Measurements from ENCODE around the gene DNPH1.

DNPH1 gene

GRCh38 chr6:43247114-43247999 lies 18.1 kb upstream of the DNPH1 start (continued):
- TF ChIP-seq, protein P1, sequence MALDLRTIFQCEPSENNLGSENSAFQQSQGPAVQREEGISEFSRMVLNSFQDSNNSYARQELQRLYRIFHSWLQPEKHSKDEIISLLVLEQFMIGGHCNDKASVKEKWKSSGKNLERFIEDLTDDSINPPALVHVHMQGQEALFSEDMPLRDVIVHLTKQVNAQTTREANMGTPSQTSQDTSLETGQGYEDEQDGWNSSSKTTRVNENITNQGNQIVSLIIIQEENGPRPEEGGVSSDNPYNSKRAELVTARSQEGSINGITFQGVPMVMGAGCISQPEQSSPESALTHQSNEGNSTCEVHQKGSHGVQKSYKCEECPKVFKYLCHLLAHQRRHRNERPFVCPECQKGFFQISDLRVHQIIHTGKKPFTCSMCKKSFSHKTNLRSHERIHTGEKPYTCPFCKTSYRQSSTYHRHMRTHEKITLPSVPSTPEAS (tag by site-specific recombination; IDR thresholded peaks at IDR 0.05): peak; percentile 96
- TF ChIP-seq ZNF501 (tag by site-specific recombination; IDR thresholded peaks at IDR 0.05): peak; percentile 53
- TF ChIP-seq BCL11B (tag by site-specific recombination; IDR thresholded peaks at IDR 0.05; ENCODE audit: low read depth): 0 out of 2 replicates have a peak, but pooled peaks have one; percentile 35
- no peak for TF ChIP-seq ZNF155 (tag by site-specific recombination; IDR thresholded peaks at IDR 0.05)
- no peak for TF ChIP-seq ZNF837 (tag by site-specific recombination; IDR thresholded peaks at IDR 0.05)
- TF ChIP-seq, protein P2, sequence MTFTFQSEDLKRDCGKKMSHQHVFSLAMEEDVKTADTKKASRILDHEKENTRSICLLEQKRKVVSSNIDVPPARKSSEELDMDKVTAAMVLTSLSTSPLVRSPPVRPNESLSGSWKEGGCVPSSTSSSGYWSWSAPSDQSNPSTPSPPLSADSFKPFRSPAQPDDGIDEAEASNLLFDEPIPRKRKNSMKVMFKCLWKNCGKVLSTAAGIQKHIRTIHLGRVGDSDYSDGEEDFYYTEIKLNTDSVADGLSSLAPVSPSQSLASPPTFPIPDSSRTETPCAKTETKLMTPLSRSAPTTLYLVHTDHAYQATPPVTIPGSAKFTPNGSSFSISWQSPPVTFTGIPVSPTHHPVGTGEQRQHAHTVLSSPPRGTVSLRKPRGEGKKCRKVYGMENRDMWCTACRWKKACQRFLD (tag by site-specific recombination; IDR thresholded peaks at IDR 0.05): no peak
- peak; percentile 91 for TF ChIP-seq ZNF600 (tag by site-specific recombination; IDR thresholded peaks at IDR 0.05)
- TF ChIP-seq ZNF416 (tag by site-specific recombination; IDR thresholded peaks at IDR 0.05): no peak
- TF ChIP-seq ZNF341 (tag by site-specific recombination; IDR thresholded peaks at IDR 0.05; ENCODE audit: low read depth): peak; percentile 87
- peak; percentile 88 for TF ChIP-seq KLF9 (tag by site-specific recombination; IDR thresholded peaks at IDR 0.05; ENCODE audit: low read depth)
- TF ChIP-seq TCF7L2 (IDR thresholded peaks at IDR 0.05; ENCODE audit: borderline replicate concordance, low read depth, low read length): no peak
- TF ChIP-seq ZNF148 (tag by site-specific recombination; IDR thresholded peaks at IDR 0.05; ENCODE audit: borderline replicate concordance): no peak
- TF ChIP-seq ZNF548 (tag by site-specific recombination; IDR thresholded peaks at IDR 0.05): no peak
- no peak for TF ChIP-seq ZNF654 (tag by site-specific recombination; IDR thresholded peaks at IDR 0.05; ENCODE audit: low read depth)
- peak; percentile 47; the same call in 1 of the 2 replicates for TF ChIP-seq MYNN (tag by site-specific recombination; IDR thresholded peaks at IDR 0.05; ENCODE audit: borderline replicate concordance)
- no peak for TF ChIP-seq ELK4 (IDR thresholded peaks at IDR 0.05; ENCODE audit: borderline replicate concordance, low read depth, low read length)
- no peak for TF ChIP-seq HIC1 (tag by site-specific recombination; IDR thresholded peaks at IDR 0.05)
- TF ChIP-seq ZNF623 (tag by site-specific recombination; IDR thresholded peaks at IDR 0.05): no peak
- TF ChIP-seq, protein P3, sequence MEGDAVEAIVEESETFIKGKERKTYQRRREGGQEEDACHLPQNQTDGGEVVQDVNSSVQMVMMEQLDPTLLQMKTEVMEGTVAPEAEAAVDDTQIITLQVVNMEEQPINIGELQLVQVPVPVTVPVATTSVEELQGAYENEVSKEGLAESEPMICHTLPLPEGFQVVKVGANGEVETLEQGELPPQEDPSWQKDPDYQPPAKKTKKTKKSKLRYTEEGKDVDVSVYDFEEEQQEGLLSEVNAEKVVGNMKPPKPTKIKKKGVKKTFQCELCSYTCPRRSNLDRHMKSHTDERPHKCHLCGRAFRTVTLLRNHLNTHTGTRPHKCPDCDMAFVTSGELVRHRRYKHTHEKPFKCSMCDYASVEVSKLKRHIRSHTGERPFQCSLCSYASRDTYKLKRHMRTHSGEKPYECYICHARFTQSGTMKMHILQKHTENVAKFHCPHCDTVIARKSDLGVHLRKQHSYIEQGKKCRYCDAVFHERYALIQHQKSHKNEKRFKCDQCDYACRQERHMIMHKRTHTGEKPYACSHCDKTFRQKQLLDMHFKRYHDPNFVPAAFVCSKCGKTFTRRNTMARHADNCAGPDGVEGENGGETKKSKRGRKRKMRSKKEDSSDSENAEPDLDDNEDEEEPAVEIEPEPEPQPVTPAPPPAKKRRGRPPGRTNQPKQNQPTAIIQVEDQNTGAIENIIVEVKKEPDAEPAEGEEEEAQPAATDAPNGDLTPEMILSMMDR (tag by site-specific recombination; IDR thresholded peaks at IDR 0.05): peak; percentile 72
- no peak for TF ChIP-seq ZNF560 (tag by site-specific recombination; IDR thresholded peaks at IDR 0.05; ENCODE audit: borderline replicate concordance)
- TF ChIP-seq ZNF221 (tag by site-specific recombination; IDR thresholded peaks at IDR 0.05; ENCODE audit: borderline replicate concordance): 0 out of 2 replicates have a peak, but pooled peaks have one; percentile 6
- no peak for TF ChIP-seq HOXD13 (CRISPR knock-in tag; IDR thresholded peaks at IDR 0.05; ENCODE audit: borderline replicate concordance)
- no peak for TF ChIP-seq MEIS1 (CRISPR knock-in tag; IDR thresholded peaks at IDR 0.05; ENCODE audit: borderline replicate concordance)
- no peak for TF ChIP-seq HOXA7 (CRISPR knock-in tag; IDR thresholded peaks at IDR 0.05; ENCODE audit: borderline replicate concordance)
- TF ChIP-seq ZBTB6 (tag by site-specific recombination; IDR thresholded peaks at IDR 0.05): no peak
- peak; percentile 45; the same call in 1 of the 2 replicates for TF ChIP-seq KLF1 (tag by site-specific recombination; IDR thresholded peaks at IDR 0.05)
- no peak for TF ChIP-seq ZNF555 (tag by site-specific recombination; conservative IDR thresholded peaks at IDR 0.05)
- peak; percentile 85 for TF ChIP-seq ZXDB (tag by site-specific recombination; IDR thresholded peaks at IDR 0.05)

All from HEK293 (cell line).